Prostate gland (tissue), 2 donors: ENCODE results near the gene NSF.
"Not testable (repeated sequence)": the region's sequence is repeated elsewhere in the genome, so short reads cannot be mapped to it uniquely, and the experiment has no call there.

Experiments
- POLR2A ChIP-seq: fragments of 450-650 bp; IDR thresholded peaks from one replicate; pipeline ENCODE4 v1.6.1; 2016; ENCODE audit warnings: antibody characterized with exemption, mild to moderate bottlenecking
- POLR2AphosphoS5 ChIP-seq: sonication (generic); formaldehyde crosslinking; IDR thresholded peaks from one replicate; pipeline ENCODE4 v1.6.1; 2017; ENCODE audit warnings: antibody characterized with exemption
- TF ChIP-seq, protein P1 (sequence below), 4 experiments: fragments of 200-600 bp in 2 of 4; fragments of 450-650 bp in 2 of 4; sonication (generic) in 2 of 4; IDR thresholded peaks; 1 replicate in 3 of 4; 2 replicates in 1 of 4; pipeline ENCODE4 v1.5.1; 2016 to 2019; ENCODE audit warnings: antibody characterized with exemption in 4 of 4, mild to moderate bottlenecking in 2 of 4, moderate library complexity in 2 of 4

DNA sequence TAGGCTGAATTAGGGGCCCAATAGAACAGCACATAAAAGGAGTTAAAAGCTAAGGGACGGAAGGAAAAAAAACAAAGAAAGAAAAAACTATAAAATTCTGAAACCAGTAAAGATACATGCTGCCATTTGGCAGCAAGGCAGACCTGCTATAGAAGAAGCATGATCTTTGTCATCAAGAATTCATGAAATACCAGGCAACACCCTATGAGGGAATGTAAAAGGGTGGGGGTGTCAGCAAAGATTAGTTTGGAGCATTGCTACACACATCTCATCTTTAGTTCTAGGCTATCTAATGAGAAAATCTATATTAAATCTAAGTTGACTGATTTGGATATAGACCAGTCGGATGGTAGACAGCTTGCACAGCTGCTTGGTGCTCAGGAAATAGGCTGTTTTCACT lies 73.1 kb downstream of the NSF start:
- TF ChIP-seq, protein P1, sequence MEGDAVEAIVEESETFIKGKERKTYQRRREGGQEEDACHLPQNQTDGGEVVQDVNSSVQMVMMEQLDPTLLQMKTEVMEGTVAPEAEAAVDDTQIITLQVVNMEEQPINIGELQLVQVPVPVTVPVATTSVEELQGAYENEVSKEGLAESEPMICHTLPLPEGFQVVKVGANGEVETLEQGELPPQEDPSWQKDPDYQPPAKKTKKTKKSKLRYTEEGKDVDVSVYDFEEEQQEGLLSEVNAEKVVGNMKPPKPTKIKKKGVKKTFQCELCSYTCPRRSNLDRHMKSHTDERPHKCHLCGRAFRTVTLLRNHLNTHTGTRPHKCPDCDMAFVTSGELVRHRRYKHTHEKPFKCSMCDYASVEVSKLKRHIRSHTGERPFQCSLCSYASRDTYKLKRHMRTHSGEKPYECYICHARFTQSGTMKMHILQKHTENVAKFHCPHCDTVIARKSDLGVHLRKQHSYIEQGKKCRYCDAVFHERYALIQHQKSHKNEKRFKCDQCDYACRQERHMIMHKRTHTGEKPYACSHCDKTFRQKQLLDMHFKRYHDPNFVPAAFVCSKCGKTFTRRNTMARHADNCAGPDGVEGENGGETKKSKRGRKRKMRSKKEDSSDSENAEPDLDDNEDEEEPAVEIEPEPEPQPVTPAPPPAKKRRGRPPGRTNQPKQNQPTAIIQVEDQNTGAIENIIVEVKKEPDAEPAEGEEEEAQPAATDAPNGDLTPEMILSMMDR (IDR thresholded peaks at IDR 0.05): not testable (repeated sequence)
- TF ChIP-seq POLR2A, POLR2AphosphoS5: not testable (repeated sequence)
